GM18526 (cell line): ENCODE data around the gene A1CF.

Experiments used
- POLR2A ChIP-seq: IDR thresholded peaks from 3 replicates; pipeline ENCODE4 v1.6.1; 2011; ENCODE audit not compliant: insufficient read length; ENCODE audit errors: extremely low read depth

A1CF gene, protein sequence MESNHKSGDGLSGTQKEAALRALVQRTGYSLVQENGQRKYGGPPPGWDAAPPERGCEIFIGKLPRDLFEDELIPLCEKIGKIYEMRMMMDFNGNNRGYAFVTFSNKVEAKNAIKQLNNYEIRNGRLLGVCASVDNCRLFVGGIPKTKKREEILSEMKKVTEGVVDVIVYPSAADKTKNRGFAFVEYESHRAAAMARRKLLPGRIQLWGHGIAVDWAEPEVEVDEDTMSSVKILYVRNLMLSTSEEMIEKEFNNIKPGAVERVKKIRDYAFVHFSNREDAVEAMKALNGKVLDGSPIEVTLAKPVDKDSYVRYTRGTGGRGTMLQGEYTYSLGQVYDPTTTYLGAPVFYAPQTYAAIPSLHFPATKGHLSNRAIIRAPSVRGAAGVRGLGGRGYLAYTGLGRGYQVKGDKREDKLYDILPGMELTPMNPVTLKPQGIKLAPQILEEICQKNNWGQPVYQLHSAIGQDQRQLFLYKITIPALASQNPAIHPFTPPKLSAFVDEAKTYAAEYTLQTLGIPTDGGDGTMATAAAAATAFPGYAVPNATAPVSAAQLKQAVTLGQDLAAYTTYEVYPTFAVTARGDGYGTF

DNA sequence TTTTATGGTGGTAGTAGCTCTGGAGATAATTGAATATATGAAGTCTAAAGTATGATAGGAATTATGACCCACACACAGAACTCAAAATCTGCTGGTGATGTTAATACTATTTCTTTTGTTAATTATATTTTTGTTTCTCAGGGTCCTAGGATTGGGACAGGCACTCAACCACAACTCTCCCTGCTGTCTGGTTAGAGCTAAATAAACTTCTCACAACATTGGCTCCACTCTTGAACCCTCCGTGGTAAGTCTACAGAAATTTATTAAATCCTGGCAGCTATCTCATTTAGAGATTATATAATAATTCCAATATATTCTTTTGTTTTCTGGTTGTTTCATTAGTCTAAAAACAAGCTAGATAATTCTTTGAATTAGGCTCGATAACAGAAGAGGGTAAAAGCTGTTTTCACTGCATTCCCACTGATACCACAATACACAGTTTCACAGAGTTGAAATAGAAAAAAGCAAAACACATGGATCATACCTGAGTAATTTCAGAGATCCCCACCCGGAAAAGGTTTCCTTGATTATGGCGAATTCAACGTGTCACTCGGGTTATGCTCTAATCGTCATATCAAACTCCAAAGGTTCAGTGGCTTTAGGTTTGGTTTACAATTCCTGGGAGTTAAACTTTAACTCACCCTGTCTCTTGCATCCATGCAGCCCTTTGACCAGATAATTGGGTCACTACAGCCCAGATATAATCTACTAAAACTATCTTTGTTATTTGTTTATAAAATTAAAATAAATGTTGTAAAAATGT lies at the start of gene A1CF:
A1CF (minus strand) TSS at position 531 of the 763 bp plus-strand sequence. CDS start 25,687 bp downstream, outside the sequence.
- no peak for TF ChIP-seq POLR2A

DNA sequence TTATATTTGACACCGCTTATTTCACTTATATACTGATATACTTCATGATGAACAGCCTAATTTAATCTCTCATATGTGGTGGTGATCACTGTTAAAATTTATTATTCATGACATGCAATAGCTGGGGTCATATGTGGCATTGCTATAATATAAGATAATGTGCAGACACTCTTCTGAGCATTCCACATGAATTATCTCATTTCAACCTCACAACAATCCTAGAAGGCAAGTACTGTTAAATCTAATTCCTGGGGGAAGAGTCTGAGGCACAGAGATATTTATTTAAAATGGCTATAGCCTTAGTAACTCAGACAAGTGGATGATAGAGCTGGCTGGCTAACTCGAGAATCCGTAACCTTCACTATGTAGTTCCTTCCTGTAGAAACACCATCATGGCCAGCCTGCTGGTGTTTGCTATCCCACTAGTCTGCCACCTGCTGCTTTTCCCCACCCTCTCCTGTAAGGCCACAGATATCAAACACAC lies 46.6 kb upstream of the A1CF start:
- no peak for TF ChIP-seq POLR2A

DNA sequence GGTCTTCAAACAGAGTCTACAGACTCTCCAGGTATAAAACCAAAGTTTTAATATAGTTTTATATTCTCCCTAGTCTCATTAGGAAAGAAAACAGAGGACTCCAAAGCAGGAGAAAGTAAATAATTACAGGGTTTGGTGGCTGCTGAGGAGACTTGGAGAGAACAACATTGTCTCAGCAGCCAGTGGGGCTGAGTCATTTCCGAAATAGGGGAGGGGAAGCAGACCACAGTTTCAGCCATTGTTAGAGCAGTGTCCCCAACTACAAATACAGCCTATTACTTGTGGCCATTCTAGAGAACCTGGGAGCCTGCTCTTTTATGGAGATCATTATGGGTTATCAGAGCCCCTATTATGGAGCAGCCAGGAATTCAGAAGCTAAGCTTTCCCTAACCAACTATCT lies 44.2 kb upstream of the A1CF start:
- no peak for TF ChIP-seq POLR2A

DNA sequence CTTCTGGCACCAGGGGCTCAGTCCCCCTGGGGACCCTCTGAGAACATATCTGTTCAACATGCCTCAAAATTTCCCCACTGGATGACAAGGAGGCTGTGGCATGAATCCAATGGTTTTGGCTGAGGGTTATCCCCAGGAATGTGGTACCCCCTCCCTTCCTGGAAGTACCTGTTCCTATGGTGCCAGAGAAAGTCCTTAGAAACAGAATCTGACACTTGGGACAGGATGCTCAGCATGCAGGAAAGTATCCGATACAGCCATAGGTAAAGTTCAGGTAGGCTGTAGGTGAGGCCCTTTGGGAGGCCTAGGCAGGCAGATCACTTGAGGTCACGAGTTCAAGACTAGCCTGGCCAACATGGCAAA lies 42.7 kb upstream of the A1CF start:
- no peak for TF ChIP-seq POLR2A

DNA sequence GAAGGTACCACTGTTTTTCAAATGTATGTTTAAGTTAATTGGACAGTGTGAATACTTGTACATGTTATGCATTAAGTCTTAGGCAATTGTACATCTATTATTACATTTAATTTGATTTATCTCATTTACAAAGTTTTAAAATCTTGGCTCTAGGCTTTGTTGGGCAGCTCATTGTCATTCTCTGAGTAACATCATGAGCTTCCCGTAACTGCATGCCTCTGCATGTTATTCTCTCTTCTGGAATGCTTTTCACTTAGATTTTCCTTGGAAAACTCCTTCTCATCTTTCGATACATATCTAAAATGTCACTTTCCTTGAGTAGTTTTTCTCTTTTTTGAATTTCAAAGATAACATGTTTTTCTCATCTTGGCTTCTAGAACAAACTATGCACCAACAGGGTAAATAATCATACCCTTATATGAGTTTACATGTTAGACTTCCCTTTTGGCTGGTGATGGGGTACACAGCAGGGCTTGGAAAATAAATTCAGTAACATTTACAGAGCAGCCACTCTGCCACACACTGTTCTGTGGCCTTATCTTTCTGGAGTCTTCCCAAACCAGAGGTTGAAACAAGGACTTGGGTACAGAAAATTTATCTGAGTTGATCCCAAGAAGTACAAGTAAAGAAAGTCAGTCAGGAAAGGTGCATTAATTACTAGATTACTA lies 42.2 kb upstream of the A1CF start:
- no peak for TF ChIP-seq POLR2A

DNA sequence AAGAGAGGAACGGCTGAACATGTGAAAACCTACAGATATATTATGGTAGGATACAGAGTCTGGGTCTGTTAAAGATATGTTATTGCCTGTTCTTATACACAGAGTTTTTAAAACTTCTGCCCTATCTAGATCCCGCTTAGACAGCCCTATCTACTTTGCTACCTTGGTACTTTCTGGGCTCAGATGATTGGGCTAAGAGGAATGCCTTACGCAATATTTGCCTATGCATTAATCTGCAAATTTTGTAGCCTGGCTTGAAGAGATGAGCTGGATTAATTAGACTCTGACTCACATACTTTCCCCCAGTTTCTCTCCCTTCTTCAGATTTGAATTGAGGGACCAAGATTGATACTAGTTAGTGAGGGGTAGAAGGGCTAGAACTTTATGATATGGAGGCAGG lies 33.6 kb upstream of the A1CF start:
- no peak for TF ChIP-seq POLR2A

DNA sequence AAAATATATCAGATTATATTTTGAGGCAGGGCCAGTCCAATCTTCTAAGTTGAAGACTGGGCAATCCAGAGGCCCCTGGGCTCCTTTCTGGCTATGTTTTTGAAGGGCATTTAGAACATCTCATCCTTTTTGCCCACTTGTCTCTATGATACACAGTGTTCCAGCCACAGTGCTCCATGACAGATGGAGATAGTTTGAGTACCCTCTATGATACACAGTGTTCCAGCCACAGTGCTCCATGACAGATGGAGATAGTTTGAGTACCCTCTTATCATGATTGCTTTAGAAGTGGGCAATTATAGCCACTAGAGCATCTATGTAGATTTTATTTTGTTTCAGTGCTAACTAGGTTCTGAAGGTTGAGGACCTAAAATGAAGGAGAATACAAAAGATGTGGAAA lies 33.1 kb upstream of the A1CF start:
- no peak for TF ChIP-seq POLR2A

DNA sequence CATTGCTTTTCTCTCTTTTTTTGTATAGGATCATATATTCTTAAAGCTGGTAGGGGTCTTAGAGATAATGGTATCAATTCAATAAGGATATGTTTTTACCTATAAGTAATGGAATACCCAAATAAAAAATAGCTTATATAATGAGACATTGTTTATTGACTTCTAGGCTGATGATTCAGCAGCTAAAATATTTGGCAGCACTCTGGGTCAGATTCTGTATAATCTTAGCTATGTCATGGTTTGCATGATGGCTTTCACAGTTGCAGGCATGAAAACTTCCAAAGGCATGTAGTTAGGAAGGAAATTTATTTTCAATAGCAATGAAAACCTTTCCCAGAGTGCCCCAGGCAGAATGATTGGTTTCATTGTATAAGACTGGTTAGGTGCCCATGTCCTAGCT lies 32.1 kb upstream of the A1CF start:
- TF ChIP-seq POLR2A, result no peak

DNA sequence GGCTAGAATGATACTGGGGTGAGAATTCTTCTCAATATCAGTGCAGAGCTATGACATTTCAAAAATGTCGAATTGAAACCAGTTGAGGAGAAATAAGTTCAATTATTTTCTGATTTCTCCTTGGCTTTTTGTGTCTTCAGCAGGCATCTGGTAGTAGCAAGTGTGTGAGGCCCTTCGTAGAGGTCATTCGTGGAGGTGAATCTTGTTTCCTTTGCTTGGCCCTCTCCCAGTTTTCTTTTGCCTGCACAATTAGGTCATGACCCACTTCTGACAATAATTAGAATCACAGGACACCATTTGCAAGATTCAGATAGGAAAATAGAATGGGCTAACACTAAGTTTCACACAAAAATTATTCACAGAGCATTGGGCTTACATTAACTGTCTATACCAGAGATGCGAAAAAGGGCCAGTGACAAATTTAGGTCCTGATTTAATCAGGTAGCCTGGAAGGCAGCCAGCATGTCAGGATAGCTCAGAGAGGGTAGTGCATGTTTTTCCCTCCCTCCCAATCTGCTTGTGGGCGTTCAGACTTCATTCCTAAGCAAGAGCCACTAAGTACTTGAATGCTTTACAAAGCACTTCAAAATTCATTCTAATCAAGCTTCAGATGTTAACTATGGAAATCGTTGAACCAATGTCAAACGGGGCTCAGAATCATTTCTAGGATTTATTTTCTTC lies 24.0 kb upstream of the A1CF start:
- no peak for TF ChIP-seq POLR2A

DNA sequence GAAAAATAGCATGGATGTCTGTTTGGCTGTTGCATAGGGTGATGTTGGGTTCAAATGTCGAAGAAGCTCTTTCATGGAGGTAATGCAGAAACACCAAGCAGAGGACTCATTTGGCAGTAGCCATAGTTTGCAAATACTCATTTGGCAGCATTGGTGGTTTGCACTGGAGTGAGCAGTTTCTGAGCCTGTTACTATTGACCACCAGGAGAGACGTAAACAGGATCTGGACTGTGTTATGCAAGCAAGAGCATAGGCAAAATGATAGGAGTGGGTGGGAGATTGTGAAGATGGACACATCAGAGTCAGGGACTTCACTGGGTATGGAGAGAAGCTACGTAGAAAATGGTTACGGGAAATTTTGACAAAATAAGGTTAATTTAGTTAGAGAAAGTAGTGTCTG lies 22.9 kb upstream of the A1CF start:
- TF ChIP-seq POLR2A, result no peak

DNA sequence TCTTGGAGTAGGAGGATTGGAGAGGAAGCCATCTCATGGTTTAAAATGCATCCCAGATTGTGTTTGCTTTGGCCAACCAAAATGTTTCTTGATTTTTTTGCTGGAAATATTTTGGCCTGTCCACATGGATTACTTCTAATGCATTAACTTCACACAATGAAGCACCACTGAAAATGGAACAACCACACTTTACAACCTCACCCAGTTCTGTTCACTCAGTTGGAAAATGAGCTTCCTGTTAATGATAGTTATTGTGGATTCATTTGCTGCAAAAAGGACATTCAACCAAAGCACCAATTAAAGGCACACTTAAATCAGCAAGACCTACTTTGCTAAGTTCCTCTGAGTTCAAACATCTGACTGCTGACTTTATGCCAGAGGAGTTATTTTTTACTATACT lies 11.3 kb upstream of the A1CF start:
- TF ChIP-seq POLR2A, result no peak

DNA sequence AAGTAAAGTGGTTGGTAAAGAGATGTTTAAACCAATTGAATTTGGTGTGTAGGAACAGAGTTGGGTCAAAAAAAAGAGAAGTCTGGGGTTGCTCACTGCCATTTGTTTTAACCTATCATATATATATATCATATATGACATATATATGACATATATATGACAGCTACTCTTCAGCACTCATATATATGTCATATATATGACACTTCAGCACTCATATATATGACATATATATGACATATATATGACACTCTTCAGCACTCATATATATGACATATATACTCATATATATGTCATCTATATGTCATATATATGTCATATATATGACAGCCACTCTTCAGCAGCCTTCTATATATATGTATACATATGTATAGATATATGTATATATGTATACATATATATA lies 8.9 kb upstream of the A1CF start:
- TF ChIP-seq POLR2A, result no peak

DNA sequence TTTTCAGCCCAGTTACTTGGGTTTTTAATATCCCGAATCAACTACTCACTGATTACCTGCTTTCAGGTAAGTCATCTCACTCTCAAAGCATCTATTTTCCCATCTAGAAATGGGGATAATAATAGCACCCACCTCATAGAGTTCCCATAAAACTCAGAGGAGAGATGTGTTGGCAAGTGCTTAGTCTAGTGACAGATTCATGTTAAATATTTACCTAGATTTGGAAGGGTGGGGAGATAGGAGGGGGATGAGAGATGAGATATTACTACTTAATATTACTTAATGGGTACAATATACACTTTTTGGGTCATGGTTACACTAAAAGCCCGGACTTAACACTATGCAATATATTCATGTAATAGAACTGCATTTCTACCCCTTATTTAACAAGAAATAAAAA lies 7.0 kb upstream of the A1CF start:
- no peak for TF ChIP-seq POLR2A

DNA sequence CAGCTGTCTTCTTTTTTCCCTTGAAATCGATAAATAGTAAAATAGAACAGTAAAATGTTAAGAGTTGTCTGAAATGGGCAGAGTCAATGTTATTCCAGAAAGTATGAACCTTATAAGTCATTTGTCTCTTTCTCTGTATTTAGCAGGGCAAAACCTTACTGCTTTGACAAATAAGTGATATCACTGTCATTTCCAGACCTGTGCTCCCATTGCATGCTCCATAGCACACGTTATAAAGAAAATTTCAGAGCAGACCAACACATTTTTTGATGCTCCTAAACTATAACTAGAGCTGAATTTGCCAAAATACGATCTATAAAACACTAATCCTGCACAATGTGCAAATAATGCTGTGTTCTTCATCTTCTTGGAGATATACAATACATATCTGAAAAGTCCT lies 1.1 kb downstream of the A1CF start:
- no peak for TF ChIP-seq POLR2A

DNA sequence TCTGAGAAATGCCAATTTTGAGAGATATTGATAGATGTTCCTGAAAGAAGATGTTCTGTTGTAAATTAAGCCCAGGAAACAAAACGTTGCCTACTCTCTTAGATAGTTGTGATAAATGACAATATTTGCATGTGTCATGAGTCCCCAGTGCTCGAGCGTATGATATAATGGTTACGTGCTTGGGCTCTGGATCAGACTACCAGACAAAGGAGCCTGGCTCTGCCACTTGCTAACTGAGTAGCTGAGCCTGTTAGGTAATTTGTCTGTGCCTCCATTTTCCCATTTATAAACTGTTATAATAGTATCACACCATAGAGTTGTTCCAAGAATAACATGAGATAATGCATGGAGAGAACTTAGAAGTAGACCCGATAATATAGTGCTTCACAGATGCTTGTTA lies 1.8 kb downstream of the A1CF start:
- no peak for TF ChIP-seq POLR2A

DNA sequence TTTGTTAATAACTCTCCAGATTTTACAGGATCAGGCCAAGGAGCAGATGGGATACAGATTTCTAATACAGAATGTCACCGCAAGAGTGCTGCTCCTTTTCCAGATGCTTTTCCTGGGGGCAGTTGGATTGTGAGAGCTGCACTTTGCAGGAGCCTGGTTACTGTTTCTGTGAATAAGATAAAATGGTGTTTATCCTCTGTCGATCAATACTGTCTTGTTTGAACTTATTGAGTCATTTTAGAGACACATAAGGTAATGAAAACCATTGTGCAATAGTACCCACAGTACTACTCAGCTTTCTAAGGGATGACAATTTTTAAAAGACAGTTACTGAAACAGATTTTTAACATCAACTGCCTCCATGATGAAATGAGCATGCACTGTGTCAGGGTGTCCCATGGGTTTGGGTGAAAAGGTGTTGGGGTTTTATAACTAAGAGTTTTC lies 2.9 kb downstream of the A1CF start:
- no peak for TF ChIP-seq POLR2A

DNA sequence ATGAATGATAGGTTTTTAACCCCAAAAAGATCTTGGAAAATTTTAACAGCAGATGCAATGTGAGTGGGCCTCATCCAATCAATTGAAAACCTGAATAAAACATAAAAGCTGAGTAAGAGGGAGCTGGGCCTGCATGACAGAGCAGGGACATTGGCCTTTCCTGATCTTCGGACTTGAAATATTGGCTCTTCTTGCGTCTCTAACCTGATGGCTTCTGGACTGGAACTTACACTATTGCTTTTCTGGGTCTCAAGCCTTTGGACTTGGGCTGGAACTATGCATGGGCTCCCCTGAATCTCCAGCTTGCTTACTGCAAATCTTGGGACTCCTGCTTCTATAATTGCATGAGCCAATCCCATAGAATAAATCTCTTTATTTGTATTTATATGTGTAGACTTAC lies 9.0 kb downstream of the A1CF start:
- TF ChIP-seq POLR2A, result no peak
